Esophagus squamous epithelium (tissue), 5 donors: ENCODE results near the gene PARD3. TPM values are rescaled to one million over a fixed set of nuclear protein-coding genes. Genes with fewer than 3 reads are reported as not detected.
"Not testable (repeated sequence)": the region's sequence is repeated elsewhere in the genome, so short reads cannot be mapped to it uniquely, and the experiment has no call there.

Experiments used
- DNase-seq: peaks from one replicate; lab custom pipeline; 2025; lab: John Stamatoyannopoulos, UW
- H3K27ac ChIP-seq, 4 donors: fragments of 200-600 bp; sonication (generic); one replicate each; pipeline ENCODE4 v1.5.1; 2016 to 2019; ENCODE audit warnings: mild to moderate bottlenecking in 1 of 4
- H3K27me3 ChIP-seq, 4 donors: fragments of 200-600 bp; sonication (generic); 1 replicate in 3 of 4; 2 replicates in 1 of 4; pipeline versions ENCODE4 v1.5.1 to v1.6.0; 2017 to 2021; ENCODE audit warnings: antibody characterized with exemption in 1 of 4
- H3K36me3 ChIP-seq, 3 donors: fragments of 200-600 bp; sonication (generic); one replicate each; pipeline ENCODE4 v1.5.1; 2016 to 2019
- H3K4me1 ChIP-seq, 3 donors: fragments of 200-600 bp; sonication (generic); one replicate each; pipeline ENCODE4 v1.5.1; 2017 to 2019
- H3K4me3 ChIP-seq, 4 donors: fragments of 200-600 bp; sonication (generic); 1 replicate in 3 of 4; 2 replicates in 1 of 4; pipeline ENCODE4 v1.5.1; 2016 to 2019; ENCODE audit warnings: mild to moderate bottlenecking in 2 of 4, moderate library complexity in 1 of 4
- H3K9me3 ChIP-seq, 3 donors: fragments of 200-600 bp; sonication (generic); one replicate each; pipeline ENCODE4 v1.5.1; 2016 to 2019
- POLR2A ChIP-seq, 4 donors: fragments of 450-650 bp; IDR thresholded peaks; one replicate each; pipeline ENCODE4 v1.6.1; 2017; ENCODE audit warnings: antibody characterized with exemption in 4 of 4, mild to moderate bottlenecking in 4 of 4, moderate library complexity in 3 of 4
- WGBS, 2 donors: methylation state at CpG; one replicate each; pipeline ENCODE4 v1.1.5; 2018; 5-methylcytosine and 5-hydroxymethylcytosine counted together
- intact Hi-C: fragments of 100-400 bp; cut with DNase I; formaldehyde crosslinking; loops from one replicate; pipeline ENCODE4 v1.15.0; 2022
- total RNA-seq, 4 donors: library from RNA; depleted of rRNA; stranded (reverse); fragments of >200 nt; gene quantifications; one replicate each; pipeline ENCODE4 v1.1.0, GENCODE V29; 2016
- TF ChIP-seq, protein P1 (sequence below), 6 experiments: fragments of 450-650 bp in 4 of 6; fragments of 200-600 bp in 2 of 6; sonication (generic) in 2 of 6; IDR thresholded peaks; one replicate each; pipeline ENCODE4 v1.5.1; 2016 to 2019; ENCODE audit warnings: antibody characterized with exemption in 6 of 6, mild to moderate bottlenecking in 4 of 6, moderate library complexity in 4 of 6
- donor health status: DM: yes; HTN: yes; CAD: no.

The PARD3 gene
- total RNA-seq, 4 donors from 2014 or later, result 57.3 to 114 (median 81.7) TPM

DNA sequence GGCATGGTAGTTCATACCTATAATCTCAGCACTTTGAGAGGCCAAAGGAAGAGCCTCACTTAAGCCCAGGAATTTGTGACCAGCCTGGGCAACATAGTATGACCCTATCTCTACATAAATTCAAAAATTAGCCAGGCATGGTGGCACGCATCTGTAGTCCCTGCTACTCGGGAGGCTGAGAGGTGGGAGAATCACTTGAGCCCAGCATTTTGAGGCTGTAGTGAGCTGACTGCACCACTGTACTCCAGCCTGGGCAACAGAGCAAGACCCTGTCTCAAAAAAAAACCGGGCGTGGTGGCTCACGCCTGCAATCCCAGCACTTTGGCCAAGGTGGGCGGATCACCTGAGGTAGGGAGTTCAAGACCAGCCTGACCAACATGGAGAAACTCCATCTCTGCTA is 19.8 kb downstream of the PARD3 start:
- Histone ChIP-seq H3K36me3 (peaks cover 0 to 26% (median 0%) of the 10 kb centered on the region in 3 donors), H3K4me3 (no peak overlapping the region), H3K4me1 (peaks cover 0 to 83% (median 19%) of the 10 kb centered on the region in 3 donors), H3K27ac (no peak overlapping the region), H3K27me3 (no peaks in the 10 kb centered on the region), H3K9me3 (no peaks in the 10 kb centered on the region)
- intact Hi-C loops, result no loop called here
- no peak for DNase-seq
- no peak for TF ChIP-seq POLR2A (IDR thresholded peaks at IDR 0.05)
- TF ChIP-seq, protein P1, sequence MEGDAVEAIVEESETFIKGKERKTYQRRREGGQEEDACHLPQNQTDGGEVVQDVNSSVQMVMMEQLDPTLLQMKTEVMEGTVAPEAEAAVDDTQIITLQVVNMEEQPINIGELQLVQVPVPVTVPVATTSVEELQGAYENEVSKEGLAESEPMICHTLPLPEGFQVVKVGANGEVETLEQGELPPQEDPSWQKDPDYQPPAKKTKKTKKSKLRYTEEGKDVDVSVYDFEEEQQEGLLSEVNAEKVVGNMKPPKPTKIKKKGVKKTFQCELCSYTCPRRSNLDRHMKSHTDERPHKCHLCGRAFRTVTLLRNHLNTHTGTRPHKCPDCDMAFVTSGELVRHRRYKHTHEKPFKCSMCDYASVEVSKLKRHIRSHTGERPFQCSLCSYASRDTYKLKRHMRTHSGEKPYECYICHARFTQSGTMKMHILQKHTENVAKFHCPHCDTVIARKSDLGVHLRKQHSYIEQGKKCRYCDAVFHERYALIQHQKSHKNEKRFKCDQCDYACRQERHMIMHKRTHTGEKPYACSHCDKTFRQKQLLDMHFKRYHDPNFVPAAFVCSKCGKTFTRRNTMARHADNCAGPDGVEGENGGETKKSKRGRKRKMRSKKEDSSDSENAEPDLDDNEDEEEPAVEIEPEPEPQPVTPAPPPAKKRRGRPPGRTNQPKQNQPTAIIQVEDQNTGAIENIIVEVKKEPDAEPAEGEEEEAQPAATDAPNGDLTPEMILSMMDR (IDR thresholded peaks at IDR 0.05), result no peak
- WGBS, 2 donors, result 94 to 100% methylated on average over 3 to 4 of the region's 6 CpGs

DNA sequence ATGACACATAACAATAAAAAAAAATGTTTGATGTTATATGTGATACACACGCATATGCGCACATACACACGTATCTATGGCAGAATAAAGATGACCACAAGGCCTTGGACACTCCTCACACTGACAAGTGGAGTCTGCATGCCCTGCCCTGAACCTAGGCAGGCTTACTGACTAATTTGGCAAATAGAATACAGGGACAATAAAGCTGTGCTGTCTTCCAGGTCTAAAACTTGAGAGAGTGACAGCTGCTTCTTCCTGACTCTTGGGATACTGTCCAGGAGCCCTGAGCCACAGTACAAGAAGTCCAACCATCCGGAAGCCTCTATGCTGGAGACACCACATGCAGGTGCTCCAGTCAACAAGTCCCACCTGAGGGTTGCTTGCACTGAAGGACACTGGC is 20.3 kb downstream of the PARD3 start:
- intact Hi-C loops, result no loop called here
- Histone ChIP-seq H3K27me3 (no peaks in the 10 kb centered on the region), H3K4me3 (no peak overlapping the region), H3K4me1 (peaks cover 0 to 83% (median 19%) of the 10 kb centered on the region in 3 donors), H3K9me3 (no peaks in the 10 kb centered on the region), H3K27ac (no peak overlapping the region), H3K36me3 (peaks cover 0 to 26% (median 0%) of the 10 kb centered on the region in 3 donors)
- no peak for DNase-seq
- WGBS, 2 donors, result 88 to 90% methylated on average over 3 to 4 of the region's 4 CpGs
- TF ChIP-seq, protein P1 (IDR thresholded peaks at IDR 0.05), result no peak
- TF ChIP-seq POLR2A (IDR thresholded peaks at IDR 0.05), result no peak

DNA sequence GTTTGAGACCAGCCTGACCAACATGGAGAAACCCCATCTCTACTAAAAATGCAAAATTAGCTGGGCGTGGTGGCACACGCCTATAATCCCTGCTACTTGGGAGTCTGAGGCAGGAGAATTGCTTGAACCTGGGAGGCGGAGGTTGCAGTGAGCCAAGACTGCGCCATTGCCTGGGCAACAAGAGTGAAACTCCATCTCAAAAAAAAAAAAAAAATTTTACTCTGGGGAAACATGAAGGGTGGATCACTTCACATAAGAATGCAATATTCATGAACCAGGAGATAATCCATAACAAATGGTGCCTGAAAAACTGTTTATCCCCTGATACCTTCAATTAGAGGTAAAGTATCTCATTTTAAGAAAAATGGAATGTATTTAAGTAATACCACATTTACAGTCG is 21.5 kb downstream of the PARD3 start:
- H3K9me3 ChIP-seq, intact Hi-C loops, DNase-seq, H3K4me3 ChIP-seq, H3K27me3 ChIP-seq, H3K27ac ChIP-seq: not testable (repeated sequence)
- peaks cover 0 to 21% (median 0%) of the 10 kb centered on the region in 3 donors for H3K36me3 ChIP-seq
- 79 to 83% methylated on average over 3 to 5 of the region's 5 CpGs for WGBS, 2 donors
- H3K4me1 ChIP-seq, result peaks cover 0 to 85% (median 21%) of the 10 kb centered on the region in 3 donors

DNA sequence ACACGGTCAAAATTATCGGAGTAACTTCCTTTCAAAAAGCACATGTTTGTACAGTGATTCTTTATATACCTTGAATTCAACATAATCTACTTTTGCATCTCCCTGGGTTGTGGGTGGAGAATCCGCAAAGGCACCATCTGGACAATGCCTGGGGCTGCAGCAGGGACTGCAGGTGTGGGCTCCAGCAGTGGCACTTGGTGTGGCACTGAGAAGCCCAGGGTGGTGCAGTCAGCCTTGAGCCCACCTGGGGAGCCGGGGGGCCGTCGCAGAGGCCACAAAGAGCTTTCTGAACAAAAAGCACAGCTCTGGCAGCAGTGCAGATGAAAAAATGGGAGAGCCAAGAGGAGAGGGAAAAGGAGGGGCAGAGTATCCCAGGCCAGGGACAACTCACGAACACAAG is 22.2 kb downstream of the PARD3 start:
- Histone ChIP-seq H3K36me3 (peaks cover 0 to 15% (median 0%) of the 10 kb centered on the region in 3 donors), H3K4me3 (no peak overlapping the region), H3K27ac (no peak overlapping the region), H3K9me3 (no peaks in the 10 kb centered on the region), H3K4me1 (peaks cover 0 to 78% (median 21%) of the 10 kb centered on the region in 3 donors), H3K27me3 (no peaks in the 10 kb centered on the region)
- TF ChIP-seq, protein P1 (IDR thresholded peaks at IDR 0.05), result no peak
- TF ChIP-seq POLR2A (IDR thresholded peaks at IDR 0.05), result no peak
- intact Hi-C loops, result no loop called here
- 41 to 54% methylated on average over 4 to 7 of the region's 7 CpGs for WGBS, 2 donors
- DNase-seq, result no peak

DNA sequence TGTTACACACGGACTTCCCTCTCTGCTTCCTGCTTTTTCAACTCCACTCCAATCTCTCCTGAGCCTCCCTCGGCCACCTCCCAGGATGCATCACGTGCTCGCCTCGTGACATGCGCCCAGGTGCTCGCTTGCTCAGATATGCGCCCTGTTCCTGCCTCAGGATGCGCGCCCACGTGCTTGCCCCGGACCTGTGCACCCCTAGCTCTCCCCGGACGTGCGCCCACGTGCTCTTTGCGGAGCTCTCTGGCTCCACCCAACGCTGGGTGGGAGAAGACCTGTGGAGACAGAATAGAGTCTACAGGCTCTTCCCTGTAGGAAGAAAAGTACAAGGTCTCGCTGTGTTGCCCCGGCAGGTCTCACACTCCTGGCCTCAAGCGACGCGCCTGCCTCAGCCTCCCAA is 23.1 kb downstream of the PARD3 start:
- no peaks in the 10 kb centered on the region for H3K9me3 ChIP-seq
- H3K4me1 ChIP-seq, result peaks cover 0 to 79% (median 21%) of the 10 kb centered on the region in 3 donors
- H3K27ac ChIP-seq, result no peak overlapping the region
- no peak for TF ChIP-seq POLR2A (IDR thresholded peaks at IDR 0.05)
- TF ChIP-seq, protein P1 (IDR thresholded peaks at IDR 0.05), result no peak
- no peak overlapping the region for H3K4me3 ChIP-seq
- no peak for DNase-seq
- H3K36me3 ChIP-seq, result peaks cover 0 to 11% (median 0%) of the 10 kb centered on the region in 3 donors
- no peaks in the 10 kb centered on the region for H3K27me3 ChIP-seq
- WGBS, 2 donors, result 86 to 90% methylated on average over 16 to 17 of the region's 23 CpGs
- intact Hi-C loops, result no loop called here

DNA sequence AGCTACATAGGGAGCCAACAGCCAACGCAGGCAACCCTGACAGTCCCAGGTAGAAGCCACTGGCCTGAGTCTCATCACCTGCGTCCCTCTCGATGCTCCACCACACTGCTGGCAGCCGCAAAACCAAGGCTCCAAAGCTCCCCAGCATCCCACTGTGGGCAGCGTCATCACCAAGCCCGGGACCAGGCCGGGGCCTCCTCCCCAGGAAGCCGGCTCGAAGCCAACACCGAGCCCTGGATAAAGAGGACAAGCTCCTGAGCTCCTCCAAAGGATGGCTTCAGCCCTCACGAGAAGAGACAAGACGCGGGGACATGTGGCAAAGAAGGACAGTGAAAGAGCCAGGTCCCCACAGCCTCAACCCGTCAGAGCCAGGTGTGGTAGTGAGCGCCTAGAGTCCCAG is 23.9 kb downstream of the PARD3 start:
- Histone ChIP-seq H3K9me3 (no peaks in the 10 kb centered on the region), H3K36me3 (peaks cover 0 to 6% (median 0%) of the 10 kb centered on the region in 3 donors), H3K27ac (no peak overlapping the region), H3K27me3 (no peaks in the 10 kb centered on the region), H3K4me3 (no peak overlapping the region), H3K4me1 (peaks cover 0 to 79% (median 21%) of the 10 kb centered on the region in 3 donors)
- 82 to 96% methylated on average over 2 to 12 of the region's 15 CpGs for WGBS, 2 donors
- TF ChIP-seq, protein P1 (IDR thresholded peaks at IDR 0.05), result no peak
- TF ChIP-seq POLR2A (IDR thresholded peaks at IDR 0.05), result no peak
- intact Hi-C loops, result no loop called here
- DNase-seq, result no peak
